Tongue (tissue), 2 donors: ENCODE data around the gene IGSF8. TPM values are rescaled to one million over a fixed set of nuclear protein-coding genes. Genes with fewer than 3 reads are reported as not detected.
"Not testable (repeated sequence)": the region's sequence is repeated elsewhere in the genome, so short reads cannot be mapped to it uniquely, and the experiment has no call there.

ENCODE experiments used
- DNase-seq: peaks from one replicate; pipeline ENCODE4 v3.0.0-alpha.2; 2015
- total RNA-seq: library from RNA; depleted of rRNA; stranded (reverse); fragments of >200 nt; gene quantifications from one replicate; pipeline ENCODE4 v1.2.3, GENCODE V29; 2014

The IGSF8 gene
- total RNA-seq, 1 donor from 2014 or later = 21.8 TPM

- DNase-seq = not testable (repeated sequence)
These were observed 27.9 kb upstream of the IGSF8 start for GRCh38 chr1:160126342-160126741.

- DNase-seq = no peak
These were observed 27.3 kb upstream of the IGSF8 start for GRCh38 chr1:160125746-160126145.

GRCh38 chr1:160124705-160125478 is 26.5 kb upstream of the IGSF8 start:
- no peak for DNase-seq

- DNase-seq = no peak
These were observed 25.3 kb upstream of the IGSF8 start for GRCh38 chr1:160123726-160124125.

- no peak for DNase-seq
These were observed 24.6 kb upstream of the IGSF8 start for GRCh38 chr1:160122978-160123495.

GRCh38 chr1:160121388-160121787 is 23.0 kb upstream of the IGSF8 start:
- no peak for DNase-seq

- no peak for DNase-seq
These were observed 22.4 kb upstream of the IGSF8 start for GRCh38 chr1:160120797-160121196.

- no peak for DNase-seq
These were observed 20.5 kb upstream of the IGSF8 start for GRCh38 chr1:160118928-160119327.

GRCh38 chr1:160117709-160118183 is 19.3 kb upstream of the IGSF8 start:
- peak; percentile 86 for DNase-seq

- DNase-seq = no peak
These were observed 18.9 kb upstream of the IGSF8 start for GRCh38 chr1:160117300-160117699.

GRCh38 chr1:160116283-160117147 is 18.1 kb upstream of the IGSF8 start:
- peak; percentile 76 for DNase-seq

- peak; percentile 76 for DNase-seq
These were observed 17.3 kb upstream of the IGSF8 start, which contains the start of gene ATP1A2 for GRCh38 chr1:160115545-160116282. ATP1A2 (plus strand) TSS chr1:160115759; CDS start chr1:160115862, 103 bp downstream.

- DNase-seq = peak; percentile 54
These were observed 15.7 kb upstream of the IGSF8 start for GRCh38 chr1:160114085-160114484.

GRCh38 chr1:160113407-160113806 is 15.0 kb upstream of the IGSF8 start:
- no peak for DNase-seq

- peak; percentile 83 for DNase-seq
These were observed 13.9 kb upstream of the IGSF8 start for GRCh38 chr1:160112357-160112756.

- DNase-seq = not testable (repeated sequence)
These were observed 13.0 kb upstream of the IGSF8 start for GRCh38 chr1:160111462-160111861.

- DNase-seq = no peak
These were observed 11.3 kb upstream of the IGSF8 start for GRCh38 chr1:160109686-160110085.

GRCh38 chr1:160108888-160109662 is 10.7 kb upstream of the IGSF8 start:
- DNase-seq = peak; percentile 73

- no peak for DNase-seq
These were observed 9.1 kb upstream of the IGSF8 start for GRCh38 chr1:160107512-160107911.

GRCh38 chr1:160105155-160105554 is 6.7 kb upstream of the IGSF8 start:
- no peak for DNase-seq

GRCh38 chr1:160104486-160104885 is 6.1 kb upstream of the IGSF8 start:
- DNase-seq = no peak
